HepG2 (cell line): Measurements from ENCODE around the gene DNAJA1. TPM values are rescaled to one million over a fixed set of nuclear protein-coding genes. Genes with fewer than 3 reads are reported as not detected.

Source experiments
- ARNT2 ChIP-seq: sonication (generic); formaldehyde crosslinking; IDR thresholded peaks from 2 replicates; pipeline ENCODE4 v1.8.0; 2022; ENCODE audit warnings: mild to moderate bottlenecking, low read depth, missing genetic modification reagents, moderate library complexity
- ATF5 ChIP-seq: sonication (generic); formaldehyde crosslinking; IDR thresholded peaks from 2 replicates; pipeline ENCODE4 v1.4.0; 2020; ENCODE audit warnings: mild to moderate bottlenecking, low read depth, missing genetic modification reagents
- HMG20B ChIP-seq: conservative IDR thresholded peaks from 2 replicates; pipeline ENCODE4 v1.6.1; 2016; ENCODE audit warnings: missing genetic modification reagents, missing compliant biosample characterization
- KMT2A ChIP-seq: sonication (generic); formaldehyde crosslinking; IDR thresholded peaks from 2 replicates; pipeline ENCODE4 v1.4.0; 2020; ENCODE audit warnings: missing genetic modification reagents
- NFATC3 ChIP-seq: sonication (generic); formaldehyde crosslinking; IDR thresholded peaks from 2 replicates; pipeline ENCODE4 v1.5.1; 2020; ENCODE audit warnings: mild to moderate bottlenecking, missing genetic modification reagents
- PCBP2 ChIP-seq: fragments of 200-400 bp; formaldehyde crosslinking; optimal IDR thresholded peaks from 2 replicates; pipeline ENCODE3; 2018; ENCODE audit warnings: low read length, low read depth; ENCODE audit not compliant: poor library complexity, severe bottlenecking
- SAFB2 ChIP-seq: sonication (generic); formaldehyde crosslinking; IDR thresholded peaks from 2 replicates; pipeline ENCODE4 v1.5.1; 2020; ENCODE audit warnings: missing genetic modification reagents, low read depth, mild to moderate bottlenecking, borderline replicate concordance
- SNAI1 ChIP-seq: sonication (generic); formaldehyde crosslinking; IDR thresholded peaks from 2 replicates; pipeline ENCODE4 v1.5.0; 2020; ENCODE audit warnings: mild to moderate bottlenecking, missing genetic modification reagents, borderline replicate concordance
- TMF1 ChIP-seq: sonication (generic); formaldehyde crosslinking; IDR thresholded peaks from 2 replicates; pipeline ENCODE4 v1.8.1; 2022; ENCODE audit warnings: low read depth, missing genetic modification reagents
- U2AF1 ChIP-seq: fragments of 200-400 bp; formaldehyde crosslinking; optimal IDR thresholded peaks from 2 replicates; pipeline ENCODE3; 2017; ENCODE audit warnings: mild to moderate bottlenecking, low read depth, low read length
- ZMYM2 ChIP-seq: sonication (generic); formaldehyde crosslinking; IDR thresholded peaks from 2 replicates; pipeline ENCODE4 v1.8.0; 2022; ENCODE audit warnings: mild to moderate bottlenecking, missing genetic modification reagents
- ZMYM4 ChIP-seq: sonication (generic); formaldehyde crosslinking; IDR thresholded peaks from 2 replicates; pipeline ENCODE4 v1.8.1; 2023; ENCODE audit warnings: mild to moderate bottlenecking, missing genetic modification reagents
- ZNF160 ChIP-seq: sonication (generic); formaldehyde crosslinking; IDR thresholded peaks from 2 replicates; pipeline ENCODE4 v1.8.0; 2022; ENCODE audit warnings: mild to moderate bottlenecking, inconsistent platforms, missing genetic modification reagents
- ZNF318 ChIP-seq: sonication (generic); formaldehyde crosslinking; IDR thresholded peaks from 2 replicates; pipeline ENCODE4 v1.4.0; 2020; ENCODE audit warnings: mild to moderate bottlenecking, missing genetic modification reagents
- ZNF572 ChIP-seq: sonication (generic); formaldehyde crosslinking; IDR thresholded peaks from 2 replicates; pipeline ENCODE4 v1.5.1; 2020; ENCODE audit warnings: mild to moderate bottlenecking, missing genetic modification reagents
- ZNF7 ChIP-seq: IDR thresholded peaks from 2 replicates; pipeline ENCODE4 v1.6.1; 2016; ENCODE audit warnings: missing biosample characterization, missing genetic modification reagents
- ZSCAN9 ChIP-seq: IDR thresholded peaks from 2 replicates; pipeline ENCODE4 v1.6.1; 2016; ENCODE audit warnings: borderline replicate concordance
- polyA plus RNA-seq, 8 experiments: library from polyadenylated mRNA; depleted of rRNA in 3 of 8; stranded (reverse) in 7 of 8; unstranded in 1 of 8; fragments of >200 nt; fragmentation: Illumina TruSeq in 4 of 8; extraction: Trizol in 4 of 8; gene quantifications; 2 replicates each; pipeline versions ENCODE4 v1.2.1 to v1.2.3, GENCODE V29; 2011 to 2016; ENCODE audit warnings: low read depth in 4 of 8, missing spikeins in 1 of 8, mixed read lengths in 1 of 8; ENCODE audit not compliant: insufficient read depth in 1 of 8
- total RNA-seq, 5 experiments: library from RNA; depleted of rRNA; stranded (reverse); fragments of >200 nt; fragmentation: Illumina TruSeq; extraction: Trizol; gene quantifications; 2 replicates each; pipeline ENCODE4 v1.2.3, GENCODE V29; 2016; ENCODE audit warnings: low read depth in 1 of 5
- TF ChIP-seq, protein P1 (sequence below): sonication (generic); formaldehyde crosslinking; IDR thresholded peaks from 2 replicates; pipeline ENCODE4 v1.5.0; 2020; ENCODE audit warnings: missing genetic modification reagents

Gene DNAJA1
- total and polyA plus RNA-seq, 2 of the 13 experiments (the other 11 are each of a cell fraction or from before 2014, with no cell fraction given), result 95.9 to 306 TPM

DNA sequence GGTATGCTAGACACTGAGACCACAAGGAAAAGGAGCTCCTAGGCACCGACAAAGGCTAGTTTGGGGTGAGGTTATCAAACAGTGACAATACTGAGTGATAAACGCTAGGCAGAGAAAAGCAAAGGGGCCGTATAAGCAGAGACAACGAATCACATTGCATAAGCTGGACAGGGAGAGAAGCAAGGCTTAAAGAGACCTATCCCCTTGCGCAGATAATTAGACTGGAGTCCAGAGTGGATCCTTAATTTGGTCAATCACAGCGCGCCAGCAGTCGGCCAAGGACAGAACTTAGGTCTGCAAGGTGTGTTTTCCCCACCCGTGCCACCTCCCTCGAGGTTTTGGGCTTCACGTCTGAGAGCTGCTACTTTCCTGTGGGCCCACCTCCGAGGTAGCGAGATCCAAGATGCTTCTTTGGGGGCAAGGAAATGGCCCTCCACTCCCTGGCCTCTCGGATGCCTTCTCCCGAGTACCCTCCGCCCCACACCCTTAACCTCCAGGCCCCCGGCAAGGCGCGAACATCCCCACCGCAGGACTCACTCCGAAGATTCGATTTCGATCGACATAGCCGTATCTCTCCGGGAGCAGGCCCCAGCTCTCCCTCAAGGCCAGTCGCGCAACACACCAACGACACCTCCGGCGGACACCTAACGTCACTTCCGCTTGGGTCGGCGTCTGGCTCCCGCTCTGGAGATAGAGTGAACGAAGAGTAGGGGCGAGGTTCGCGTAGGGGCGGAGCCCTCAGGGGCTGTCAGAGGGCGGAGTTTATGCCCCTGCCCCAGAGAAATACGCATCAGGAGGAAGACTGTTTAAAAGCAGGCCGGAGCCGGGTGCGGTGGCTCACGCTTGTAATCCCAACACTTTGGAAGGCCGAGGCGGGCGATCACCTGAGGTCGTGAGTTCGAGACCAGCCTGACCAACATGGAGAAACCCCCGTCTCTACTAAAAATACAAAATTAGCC is 51.3 kb downstream of the DNAJA1 start, which contains the start of gene SMU1 (continued):
- TF ChIP-seq KMT2A (CRISPR knock-in tag), result peak; percentile 91
- no peak for TF ChIP-seq SAFB2
- peak; percentile 100 for TF ChIP-seq ZNF7 (CRISPR knock-in tag)
- TF ChIP-seq U2AF1, result no peak
- TF ChIP-seq, protein P1, sequence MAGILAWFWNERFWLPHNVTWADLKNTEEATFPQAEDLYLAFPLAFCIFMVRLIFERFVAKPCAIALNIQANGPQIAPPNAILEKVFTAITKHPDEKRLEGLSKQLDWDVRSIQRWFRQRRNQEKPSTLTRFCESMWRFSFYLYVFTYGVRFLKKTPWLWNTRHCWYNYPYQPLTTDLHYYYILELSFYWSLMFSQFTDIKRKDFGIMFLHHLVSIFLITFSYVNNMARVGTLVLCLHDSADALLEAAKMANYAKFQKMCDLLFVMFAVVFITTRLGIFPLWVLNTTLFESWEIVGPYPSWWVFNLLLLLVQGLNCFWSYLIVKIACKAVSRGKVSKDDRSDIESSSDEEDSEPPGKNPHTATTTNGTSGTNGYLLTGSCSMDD (CRISPR knock-in tag), result no peak
- 0 out of 2 replicates have a peak, but pooled peaks have one; percentile 17 for TF ChIP-seq SNAI1 (CRISPR knock-in tag)
- no peak for TF ChIP-seq ZNF318 (CRISPR knock-in tag)
- no peak for TF ChIP-seq ZNF160 (CRISPR knock-in tag)
- peak; percentile 96 for TF ChIP-seq ZMYM2
- TF ChIP-seq HMG20B (CRISPR knock-in tag), result peak; percentile 48; the same call in 1 of the 2 replicates
- no peak for TF ChIP-seq ZNF572
- TF ChIP-seq PCBP2, result no peak
- TF ChIP-seq NFATC3 (CRISPR knock-in tag), result no peak
- peak; percentile 88 for TF ChIP-seq ZMYM4 (CRISPR knock-in tag)
- TF ChIP-seq ARNT2 (CRISPR knock-in tag), result no peak
- peak; percentile 85; the same call in 1 of the 2 replicates for TF ChIP-seq ZSCAN9 (CRISPR knock-in tag)
- no peak for TF ChIP-seq ATF5 (CRISPR knock-in tag)
- no peak for TF ChIP-seq TMF1 (CRISPR knock-in tag)
